Urothelium cell line (cell line): ENCODE data around the gene ATP5MC2.

Experiments
- DNase-seq: peaks from one replicate; pipeline ENCODE4 v3.0.0; 2011; ENCODE audit warnings: low spot score, mixed read lengths
- FAIRE-seq: peaks from 2 replicates; lab custom pipeline; 2011; peaks lifted over from hg19 to GRCh38; lab: Jason Lieb, UNC

The ATP5MC2 gene

GRCh38 chr12:53617700-53618099, 58.2 kb downstream of the ATP5MC2 start:
- FAIRE-seq = no peak
- DNase-seq = no peak

- DNase-seq (no peak), FAIRE-seq (no peak)
Measured at GRCh38 chr12:53616950-53617349, 58.9 kb downstream of the ATP5MC2 start.
